Endothelial cell (in vitro differentiated cells): Measurements from ENCODE around the gene HTR3C. TPM values are rescaled to one million over a fixed set of nuclear protein-coding genes. Genes with fewer than 3 reads are reported as not detected.
A peak's percentile ranks its signal among the peaks of the same experiment; 100 is the strongest.

ENCODE experiments used
- DNase-seq: peaks from one replicate; pipeline ENCODE4 v3.0.0; 2021; ENCODE audit warnings: low spot score
- H3K27ac Mint-ChIP-seq: one replicate; pipeline ENCODE4 v1.8.0; 2021; ENCODE audit warnings: mixed read lengths, inconsistent platforms; ENCODE audit not compliant: unreplicated experiment
- H3K27me3 Mint-ChIP-seq: one replicate; pipeline ENCODE4 v1.8.0; 2021; ENCODE audit warnings: mild to moderate bottlenecking, moderate library complexity, mixed read lengths, inconsistent platforms; ENCODE audit not compliant: unreplicated experiment
- H3K36me3 Mint-ChIP-seq: one replicate; pipeline ENCODE4 v1.8.0; 2021; ENCODE audit warnings: mild to moderate bottlenecking, low read depth, mixed read lengths, inconsistent platforms; ENCODE audit not compliant: unreplicated experiment
- H3K4me1 Mint-ChIP-seq: one replicate; pipeline ENCODE4 v1.8.0; 2021; ENCODE audit warnings: mild to moderate bottlenecking, mixed read lengths, inconsistent platforms; ENCODE audit not compliant: unreplicated experiment
- H3K4me3 Mint-ChIP-seq: one replicate; pipeline ENCODE4 v1.8.0; 2021; ENCODE audit warnings: mild to moderate bottlenecking, mixed read lengths, inconsistent platforms; ENCODE audit not compliant: unreplicated experiment
- H3K9me3 Mint-ChIP-seq: one replicate; pipeline ENCODE4 v1.8.0; 2021; ENCODE audit warnings: mixed read lengths, inconsistent platforms; ENCODE audit not compliant: unreplicated experiment
- total RNA-seq: library from RNA; stranded (reverse); fragmentation: NEBNext Ultra II Directional; extraction: Animal tissue kit (Norgen Biotek cat#: 25700); gene quantifications from one replicate; pipeline ENCODE4 v1.2.1, GENCODE V29; 2021; ENCODE audit not compliant: unreplicated experiment
- TF ChIP-seq, protein P1 (sequence below): fragments of 200-600 bp; sonication (generic); IDR thresholded peaks from one replicate; pipeline ENCODE4 v1.5.0; 2021; ENCODE audit warnings: antibody characterized with exemption; ENCODE audit not compliant: unreplicated experiment

HTR3C gene
- total RNA-seq, 1 donor from 2014 or later, result not detected

DNA sequence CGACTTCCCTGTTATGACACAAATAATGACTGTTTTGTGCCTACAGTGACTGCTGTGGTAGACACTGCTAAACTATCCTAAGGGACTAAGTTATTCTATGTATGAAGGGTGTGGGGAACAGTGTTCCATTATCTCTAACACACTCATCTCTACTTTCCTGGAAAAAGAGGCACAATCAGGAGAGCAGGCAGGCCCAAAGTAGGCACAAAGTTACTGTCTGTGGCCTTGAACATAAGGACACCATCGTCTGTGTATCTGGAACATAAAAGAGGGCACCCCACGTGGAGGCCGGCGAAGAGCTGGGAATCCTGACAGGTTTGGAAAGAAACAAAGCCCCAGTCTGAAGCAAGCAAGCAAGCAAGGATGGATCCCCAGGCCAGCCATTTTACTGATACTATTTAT, 36.7 kb upstream of the HTR3C start:
- Mint-ChIP-seq H3K27ac (no peak overlapping the region), H3K36me3 (peaks cover 14% of the 10 kb centered on the region), H3K4me1 (peaks cover 21% of the 10 kb centered on the region), H3K27me3 (peaks cover 9% of the 10 kb centered on the region), H3K9me3 (no peaks in the 10 kb centered on the region), H3K4me3 (peak overlapping the region; percentile 91)
- no peak for DNase-seq
- TF ChIP-seq, protein P1, sequence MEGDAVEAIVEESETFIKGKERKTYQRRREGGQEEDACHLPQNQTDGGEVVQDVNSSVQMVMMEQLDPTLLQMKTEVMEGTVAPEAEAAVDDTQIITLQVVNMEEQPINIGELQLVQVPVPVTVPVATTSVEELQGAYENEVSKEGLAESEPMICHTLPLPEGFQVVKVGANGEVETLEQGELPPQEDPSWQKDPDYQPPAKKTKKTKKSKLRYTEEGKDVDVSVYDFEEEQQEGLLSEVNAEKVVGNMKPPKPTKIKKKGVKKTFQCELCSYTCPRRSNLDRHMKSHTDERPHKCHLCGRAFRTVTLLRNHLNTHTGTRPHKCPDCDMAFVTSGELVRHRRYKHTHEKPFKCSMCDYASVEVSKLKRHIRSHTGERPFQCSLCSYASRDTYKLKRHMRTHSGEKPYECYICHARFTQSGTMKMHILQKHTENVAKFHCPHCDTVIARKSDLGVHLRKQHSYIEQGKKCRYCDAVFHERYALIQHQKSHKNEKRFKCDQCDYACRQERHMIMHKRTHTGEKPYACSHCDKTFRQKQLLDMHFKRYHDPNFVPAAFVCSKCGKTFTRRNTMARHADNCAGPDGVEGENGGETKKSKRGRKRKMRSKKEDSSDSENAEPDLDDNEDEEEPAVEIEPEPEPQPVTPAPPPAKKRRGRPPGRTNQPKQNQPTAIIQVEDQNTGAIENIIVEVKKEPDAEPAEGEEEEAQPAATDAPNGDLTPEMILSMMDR, result no peak

DNA sequence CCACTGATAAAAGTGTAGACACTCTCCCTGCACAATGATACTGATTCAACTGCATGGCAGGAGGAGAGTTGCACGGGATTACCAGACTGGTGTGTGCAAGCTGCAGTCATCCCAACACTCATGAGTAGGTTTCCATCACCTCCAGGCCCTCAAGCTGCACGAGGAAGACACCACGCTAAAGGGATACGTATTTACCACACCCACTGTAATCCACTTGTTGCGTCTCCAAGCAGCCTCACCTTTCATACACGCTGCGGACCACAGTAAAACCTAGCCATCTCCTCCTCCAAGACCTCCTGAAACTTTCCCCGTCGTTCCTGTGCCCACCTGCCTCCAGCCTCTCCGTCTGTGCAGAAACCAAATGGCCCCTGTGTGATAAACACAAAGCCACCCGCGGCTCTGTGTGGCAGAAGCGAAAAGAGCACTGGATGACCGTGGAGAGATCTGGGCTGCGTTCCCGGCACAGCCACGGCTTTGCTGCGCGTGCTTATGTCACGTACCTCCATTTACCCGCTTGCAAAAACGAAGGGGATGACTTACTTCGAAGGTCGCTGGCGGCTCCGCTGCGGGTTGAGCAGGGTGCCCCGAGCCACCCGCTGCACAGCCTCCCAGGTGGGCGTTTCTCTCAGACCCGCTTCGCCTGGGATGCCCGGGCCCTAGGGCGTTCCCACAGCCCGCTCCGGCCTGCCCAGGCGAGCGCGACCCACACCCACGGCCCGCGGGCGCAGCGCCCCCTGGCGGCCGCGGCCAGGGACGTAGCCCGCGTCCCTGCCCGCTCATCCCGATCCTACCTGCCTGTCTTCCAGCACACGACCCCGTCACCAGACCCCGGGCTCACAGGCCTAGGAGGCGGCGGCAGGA, 35.8 kb upstream of the HTR3C start:
- Mint-ChIP-seq H3K4me1 (peaks cover 21% of the 10 kb centered on the region), H3K9me3 (no peaks in the 10 kb centered on the region), H3K36me3 (peaks cover 9% of the 10 kb centered on the region), H3K27ac (no peak overlapping the region), H3K4me3 (peak overlapping the region; percentile 98), H3K27me3 (peaks cover 9% of the 10 kb centered on the region)
- DNase-seq, result peak; percentile 72
- TF ChIP-seq, protein P1, result peak; percentile 99

DNA sequence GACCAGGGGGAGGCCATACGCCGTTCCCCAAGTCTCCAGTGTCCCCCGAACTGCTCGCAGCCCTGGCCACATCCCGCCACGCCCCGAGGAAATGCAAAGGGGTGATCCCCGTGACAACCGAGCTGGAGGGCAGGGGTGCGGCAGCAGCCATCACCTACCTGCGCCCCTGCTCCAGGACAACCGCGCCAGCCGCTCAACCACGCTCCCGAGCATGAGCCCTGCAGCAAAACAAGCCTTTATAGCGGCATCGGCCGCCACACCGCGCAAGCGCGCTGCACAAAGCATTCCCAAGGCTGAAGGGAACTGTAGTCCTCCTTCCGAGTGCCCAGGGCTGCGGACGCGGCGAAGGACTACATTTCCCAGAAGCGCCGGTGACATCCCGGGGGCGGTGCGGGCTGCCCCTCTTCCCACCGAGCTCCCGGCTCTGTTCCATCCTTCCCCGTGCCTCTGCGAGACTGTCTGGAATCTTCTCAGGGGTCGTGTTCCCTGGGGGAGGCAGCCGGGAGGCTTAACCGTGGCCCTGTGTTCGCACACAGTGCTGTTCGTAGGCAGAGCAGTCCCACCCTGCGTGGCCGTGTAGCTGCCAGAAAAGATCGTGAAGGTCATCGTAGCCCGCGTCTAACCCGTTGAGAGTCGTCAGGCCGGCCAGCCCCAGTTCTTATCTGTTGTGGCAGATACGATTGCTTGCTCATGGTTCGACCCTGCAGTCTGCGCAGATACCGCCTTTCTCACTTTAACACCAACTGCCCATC, 35.0 kb upstream of the HTR3C start, which contains the start of gene ABCC5:
Gene ABCC5 (minus strand): TSS at position 213 of the 752 bp plus-strand sequence. CDS start 3,492 bp downstream, outside the sequence.
- DNase-seq, result peak; percentile 86
- TF ChIP-seq, protein P1, result peak; percentile 60
- Mint-ChIP-seq H3K36me3 (peaks cover 4% of the 10 kb centered on the region), H3K9me3 (no peaks in the 10 kb centered on the region), H3K27me3 (peaks cover 9% of the 10 kb centered on the region), H3K4me1 (peaks cover 21% of the 10 kb centered on the region), H3K27ac (peak within 1 kb of the TSS; percentile 83), H3K4me3 (peak within 1 kb of the TSS; percentile 98)

DNA sequence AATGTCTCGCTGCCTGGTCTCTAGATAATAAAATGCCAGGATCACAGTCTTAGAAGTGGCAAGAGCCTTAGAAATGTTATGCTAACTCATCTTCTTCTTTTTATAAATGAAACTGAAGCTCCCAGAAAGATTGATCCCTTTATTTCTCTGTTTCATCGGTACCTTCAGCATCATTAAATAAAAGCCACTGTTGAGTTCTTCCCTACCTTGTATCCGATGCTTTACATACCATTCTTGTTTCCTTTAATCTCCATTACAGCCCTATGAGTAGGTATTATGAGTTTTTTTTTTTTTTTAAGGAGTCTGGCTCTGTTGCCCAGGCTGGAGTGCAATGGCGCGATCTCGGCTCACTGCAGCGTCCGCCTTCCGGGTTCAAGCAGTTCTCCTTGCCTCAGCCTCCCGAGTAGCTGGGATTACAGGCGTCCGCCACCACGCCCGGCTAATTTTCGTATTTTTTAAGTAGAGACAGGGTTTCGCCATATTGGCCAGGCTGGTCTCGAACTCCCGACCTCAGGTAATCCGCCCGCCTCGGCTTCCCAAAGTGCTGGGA, 34.3 kb upstream of the HTR3C start:
- Mint-ChIP-seq H3K4me1 (peaks cover 21% of the 10 kb centered on the region), H3K4me3 (peak overlapping the region; percentile 98), H3K9me3 (no peaks in the 10 kb centered on the region), H3K27ac (peak overlapping the region; percentile 83), H3K27me3 (peaks cover 9% of the 10 kb centered on the region), H3K36me3 (peaks cover 4% of the 10 kb centered on the region)
- TF ChIP-seq, protein P1, result no peak
- DNase-seq, result no peak
